Measurements from ENCODE around the gene GPD2. TPM values are rescaled to one million over a fixed set of nuclear protein-coding genes. Genes with fewer than 3 reads are reported as not detected.

Gene GPD2
- total RNA-seq, 2 experiments from 2014 or later, result 41.2 to 46.2 TPM

DNA sequence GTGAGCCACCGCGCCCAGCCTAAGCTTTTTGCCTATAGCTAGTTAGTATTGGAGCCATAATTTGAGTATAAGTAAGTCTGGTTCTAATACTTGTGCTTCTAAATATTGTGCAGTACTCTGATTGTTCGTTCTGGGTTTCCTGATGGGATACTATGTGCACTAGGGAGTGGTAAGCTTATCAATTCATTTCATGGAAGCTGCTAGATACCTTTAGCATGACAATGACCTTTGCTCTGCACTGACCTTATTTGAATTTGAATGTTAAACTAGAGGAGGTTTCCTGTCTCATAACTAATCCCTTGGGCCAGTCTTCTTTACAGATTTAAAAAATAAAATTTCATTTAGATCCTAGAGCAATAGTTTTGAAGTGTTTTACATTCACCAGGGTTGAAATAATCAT, 125.1 kb downstream of the GPD2 start:
- H3K4me1 Mint-ChIP-seq, result peaks cover 11% of the 10 kb centered on the region
- DNase-seq, result no peak
- no peaks in the 10 kb centered on the region for H3K9me3 Mint-ChIP-seq
- H3K27me3 Mint-ChIP-seq, result no peaks in the 10 kb centered on the region
- no peak overlapping the region for H3K4me3 Mint-ChIP-seq
- H3K27ac Mint-ChIP-seq, result no peak overlapping the region
- H3K36me3 Mint-ChIP-seq, result peaks cover 25% of the 10 kb centered on the region

DNA sequence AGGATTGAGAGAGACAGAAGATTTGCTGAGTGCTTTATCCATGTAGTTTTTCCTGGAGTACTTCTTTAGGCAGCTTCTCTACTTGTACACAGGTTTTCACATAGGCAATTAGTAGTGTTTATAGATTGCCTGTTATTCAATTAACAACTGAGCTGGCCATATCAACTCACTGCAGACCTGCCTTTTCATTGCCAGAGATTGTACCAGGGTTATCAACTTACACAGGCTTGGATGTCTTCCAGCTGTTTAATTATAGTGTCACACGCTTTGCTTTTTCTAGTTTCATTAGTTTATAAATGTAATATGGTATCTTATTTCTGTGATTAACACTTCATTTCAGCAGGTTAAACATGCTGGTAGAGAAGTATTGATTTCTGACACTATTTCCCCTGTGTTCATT, 125.9 kb downstream of the GPD2 start:
- Mint-ChIP-seq H3K9me3 (no peaks in the 10 kb centered on the region), H3K4me1 (peaks cover 11% of the 10 kb centered on the region), H3K27ac (no peak overlapping the region), H3K4me3 (no peak overlapping the region), H3K27me3 (no peaks in the 10 kb centered on the region), H3K36me3 (peaks cover 22% of the 10 kb centered on the region)
- no peak for DNase-seq

DNA sequence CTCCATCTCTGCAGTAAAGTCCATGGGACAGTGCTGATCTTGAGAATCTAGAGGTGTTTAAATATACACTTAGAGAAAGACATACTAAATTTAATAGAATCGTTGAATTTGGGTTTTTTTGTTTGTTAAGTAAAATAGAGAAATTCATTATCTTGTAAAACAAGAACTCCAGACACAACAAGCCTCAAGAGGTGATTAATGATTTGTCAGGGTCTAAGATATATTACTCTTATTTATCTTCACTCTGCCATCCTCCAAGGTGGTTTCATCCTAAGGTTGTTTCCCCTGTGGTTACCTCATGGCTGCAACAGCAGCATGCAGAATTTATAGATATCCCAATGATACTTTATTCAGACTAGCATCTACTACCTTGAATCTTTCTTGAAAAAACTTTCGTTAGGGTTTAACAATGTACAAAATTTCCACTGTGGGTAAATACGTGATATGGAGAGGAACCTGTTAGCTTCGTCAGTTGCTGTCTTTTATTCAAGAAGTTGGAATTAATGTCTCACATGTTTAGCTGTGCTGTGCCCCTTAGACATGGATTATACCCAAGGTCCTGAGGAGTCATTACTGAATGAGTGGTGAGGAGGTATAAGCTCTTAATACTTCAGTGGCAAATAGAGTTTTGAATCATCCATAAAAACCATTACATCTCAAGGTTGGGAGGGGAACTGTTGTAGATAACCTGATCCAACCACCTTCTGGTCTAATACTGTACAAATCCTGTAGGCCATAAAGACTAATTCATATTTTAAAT, 128.0 kb downstream of the GPD2 start:
- Mint-ChIP-seq H3K36me3 (peaks cover 6% of the 10 kb centered on the region), H3K27me3 (no peaks in the 10 kb centered on the region), H3K27ac (no peak overlapping the region), H3K4me3 (no peak overlapping the region), H3K9me3 (no peaks in the 10 kb centered on the region), H3K4me1 (peaks cover 11% of the 10 kb centered on the region)
- DNase-seq, result no peak

DNA sequence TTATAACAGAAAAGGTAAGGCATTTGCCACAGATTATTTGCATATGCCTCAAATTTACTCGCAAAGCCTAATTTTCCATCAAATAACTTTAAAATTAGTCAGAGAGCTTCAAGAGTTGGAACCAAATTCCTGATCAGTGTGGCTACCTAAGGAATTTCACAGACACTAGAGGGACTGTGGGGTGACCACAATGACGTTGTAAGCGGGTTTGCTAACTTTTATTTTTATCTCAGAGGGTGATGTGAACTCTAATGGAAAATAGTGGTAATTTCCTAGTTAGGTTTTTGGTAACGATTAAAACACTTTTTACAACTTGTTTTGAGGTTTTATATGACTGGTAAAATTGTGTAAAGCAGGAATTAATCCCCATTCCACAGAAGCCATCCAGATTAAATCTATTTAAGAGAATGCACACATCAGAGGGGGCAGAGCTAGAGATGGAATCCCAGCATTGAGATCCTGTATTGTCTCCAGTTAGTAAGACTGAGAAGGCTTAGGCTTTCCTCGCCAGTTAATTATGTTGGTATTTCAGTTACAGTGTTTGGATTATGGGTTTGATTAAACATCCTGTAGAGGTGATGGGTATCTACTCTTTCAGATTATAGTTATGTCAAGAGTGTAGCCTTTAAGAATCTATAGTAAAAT, 129.0 kb downstream of the GPD2 start:
- no peaks in the 10 kb centered on the region for H3K27me3 Mint-ChIP-seq
- H3K4me1 Mint-ChIP-seq, result peaks cover 11% of the 10 kb centered on the region
- no peak for DNase-seq
- H3K9me3 Mint-ChIP-seq, result no peaks in the 10 kb centered on the region
- no peak overlapping the region for H3K4me3 Mint-ChIP-seq
- peaks cover 6% of the 10 kb centered on the region for H3K36me3 Mint-ChIP-seq
- no peak overlapping the region for H3K27ac Mint-ChIP-seq

DNA sequence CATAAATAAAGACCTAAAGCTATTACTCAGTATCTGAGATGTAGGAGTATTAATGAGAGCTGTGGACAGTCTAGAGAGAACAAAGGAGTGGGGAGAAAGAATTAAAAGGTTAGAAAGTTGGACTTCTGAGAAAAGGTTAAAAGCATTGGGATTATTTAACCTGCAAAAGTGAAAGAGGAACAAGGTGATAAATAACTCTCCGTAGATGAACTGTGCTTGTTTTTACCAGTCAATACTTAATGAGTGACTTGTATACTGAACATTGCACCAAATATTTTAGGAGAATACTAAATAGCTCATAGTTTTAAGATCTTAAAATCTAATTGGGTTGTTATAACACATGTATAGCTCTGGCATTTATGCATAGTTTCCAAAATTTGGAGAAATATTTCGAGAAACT, 137.5 kb downstream of the GPD2 start:
- Mint-ChIP-seq H3K27me3 (no peaks in the 10 kb centered on the region), H3K4me1 (peaks cover 15% of the 10 kb centered on the region), H3K36me3 (peaks cover 34% of the 10 kb centered on the region), H3K4me3 (no peak overlapping the region), H3K27ac (no peak overlapping the region), H3K9me3 (no peaks in the 10 kb centered on the region)
- no peak for DNase-seq

DNA sequence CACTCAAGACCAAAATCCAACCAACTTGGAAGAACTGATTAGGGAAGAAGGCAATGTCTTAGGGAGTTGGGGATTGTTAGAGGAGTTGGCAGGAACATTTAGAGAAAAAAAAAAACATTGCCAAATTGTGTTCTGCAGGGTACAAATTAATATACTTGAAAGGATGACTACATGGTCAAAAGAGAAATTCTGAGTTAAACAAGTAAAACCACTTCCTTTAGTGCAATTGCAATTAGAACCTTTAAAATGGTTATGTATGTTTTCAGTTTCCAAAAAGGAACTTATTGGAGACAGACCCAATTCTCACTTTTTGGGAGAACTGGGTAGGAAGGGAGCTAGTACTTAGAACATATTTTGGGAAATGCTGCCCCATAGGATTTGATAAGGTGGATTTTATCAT, 137.9 kb downstream of the GPD2 start:
- no peak for DNase-seq
- Mint-ChIP-seq H3K9me3 (no peaks in the 10 kb centered on the region), H3K36me3 (peaks cover 35% of the 10 kb centered on the region), H3K4me3 (no peak overlapping the region), H3K27ac (no peak overlapping the region), H3K4me1 (peaks cover 15% of the 10 kb centered on the region), H3K27me3 (no peaks in the 10 kb centered on the region)

DNA sequence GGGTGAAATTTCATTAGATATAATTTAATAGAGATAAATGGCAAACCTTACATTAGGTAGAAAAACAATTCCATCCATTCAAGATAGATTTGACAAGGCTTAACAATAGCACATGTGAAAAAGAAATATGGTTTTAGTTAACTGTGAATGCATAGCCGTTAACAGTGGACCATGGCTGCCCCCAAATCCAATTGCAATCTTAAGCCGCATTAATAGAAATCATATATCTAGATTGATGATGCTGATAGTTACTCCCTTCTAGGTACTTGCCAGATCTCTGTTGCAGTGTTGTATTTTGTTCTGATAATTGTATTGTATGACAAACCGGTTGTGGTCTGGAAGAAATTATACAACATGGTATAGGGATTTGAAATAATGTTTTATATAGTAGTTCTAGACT, 139.8 kb downstream of the GPD2 start:
- H3K27me3 Mint-ChIP-seq, result no peaks in the 10 kb centered on the region
- no peak for DNase-seq
- H3K9me3 Mint-ChIP-seq, result no peaks in the 10 kb centered on the region
- H3K36me3 Mint-ChIP-seq, result peaks cover 30% of the 10 kb centered on the region
- no peak overlapping the region for H3K4me3 Mint-ChIP-seq
- peaks cover 18% of the 10 kb centered on the region for H3K4me1 Mint-ChIP-seq
- H3K27ac Mint-ChIP-seq, result no peak overlapping the region

DNA sequence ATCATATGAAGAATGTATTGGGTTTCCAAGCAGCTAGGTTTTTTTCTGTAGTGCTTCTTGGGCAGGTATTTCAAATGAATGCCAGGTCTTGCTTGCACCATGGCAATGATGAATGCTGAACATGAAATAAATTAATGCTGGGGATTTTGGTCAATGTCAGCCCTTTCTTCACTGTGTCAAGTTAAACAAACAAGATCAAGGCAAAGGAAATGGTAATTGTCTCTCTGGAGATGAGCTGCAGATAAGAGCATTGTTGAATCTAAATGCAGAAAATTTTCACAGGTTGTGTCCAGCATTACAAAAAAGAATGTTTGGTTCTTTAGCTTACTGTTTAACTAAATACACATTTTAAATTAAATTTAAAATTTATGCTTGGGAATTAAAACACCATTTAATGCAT, 144.3 kb downstream of the GPD2 start:
- peaks cover 5% of the 10 kb centered on the region for H3K4me1 Mint-ChIP-seq
- H3K27me3 Mint-ChIP-seq, result no peaks in the 10 kb centered on the region
- no peaks in the 10 kb centered on the region for H3K9me3 Mint-ChIP-seq
- no peak overlapping the region for H3K27ac Mint-ChIP-seq
- H3K4me3 Mint-ChIP-seq, result no peak overlapping the region
- no peak for DNase-seq
- H3K36me3 Mint-ChIP-seq, result peaks cover 12% of the 10 kb centered on the region

DNA sequence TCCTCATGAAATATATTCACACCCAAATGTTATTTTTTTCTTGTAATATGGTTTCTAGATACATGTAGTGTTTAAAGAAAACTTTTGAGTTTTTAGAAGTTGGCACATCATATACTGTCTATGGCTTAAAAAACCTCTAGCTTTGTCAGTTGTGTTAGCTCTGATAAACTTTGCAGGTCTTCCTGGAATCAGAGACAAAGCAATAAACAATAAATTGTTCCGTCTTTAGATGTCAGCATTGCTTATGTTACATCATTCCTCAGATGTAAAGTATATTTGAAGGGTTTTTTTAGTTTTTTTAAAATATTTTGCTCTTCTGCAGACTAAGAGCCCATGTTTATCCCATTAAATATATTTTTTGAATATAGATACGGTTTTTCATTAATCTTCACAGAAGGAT, 145.1 kb downstream of the GPD2 start:
- H3K4me3 Mint-ChIP-seq, result no peak overlapping the region
- H3K27ac Mint-ChIP-seq, result no peak overlapping the region
- no peak for DNase-seq
- H3K27me3 Mint-ChIP-seq, result no peaks in the 10 kb centered on the region
- no peaks in the 10 kb centered on the region for H3K9me3 Mint-ChIP-seq
- peaks cover 5% of the 10 kb centered on the region for H3K4me1 Mint-ChIP-seq
- H3K36me3 Mint-ChIP-seq, result peaks cover 12% of the 10 kb centered on the region

DNA sequence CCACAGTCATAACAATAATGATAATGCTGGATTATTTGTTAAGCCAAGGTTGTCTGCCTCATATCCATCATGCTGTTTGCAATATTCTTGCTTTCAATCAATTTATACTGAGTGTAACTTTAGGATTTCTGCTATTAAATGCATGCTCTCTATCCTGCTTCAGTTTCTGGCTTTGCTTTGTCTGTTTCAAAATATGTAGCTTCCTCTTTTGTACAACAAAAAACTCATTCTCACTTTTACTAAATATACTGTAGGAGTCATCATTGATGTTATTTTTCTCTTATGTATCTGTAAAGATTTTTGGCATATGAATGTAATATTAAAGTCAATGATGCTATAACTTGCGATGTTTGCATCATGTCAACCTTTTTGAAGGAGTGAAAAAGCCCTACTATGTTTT, 149.3 kb downstream of the GPD2 start:
- Mint-ChIP-seq H3K4me3 (no peak overlapping the region), H3K4me1 (peaks cover 6% of the 10 kb centered on the region), H3K27me3 (no peaks in the 10 kb centered on the region), H3K27ac (no peak overlapping the region), H3K36me3 (peaks cover 6% of the 10 kb centered on the region), H3K9me3 (no peaks in the 10 kb centered on the region)
- no peak for DNase-seq

DNA sequence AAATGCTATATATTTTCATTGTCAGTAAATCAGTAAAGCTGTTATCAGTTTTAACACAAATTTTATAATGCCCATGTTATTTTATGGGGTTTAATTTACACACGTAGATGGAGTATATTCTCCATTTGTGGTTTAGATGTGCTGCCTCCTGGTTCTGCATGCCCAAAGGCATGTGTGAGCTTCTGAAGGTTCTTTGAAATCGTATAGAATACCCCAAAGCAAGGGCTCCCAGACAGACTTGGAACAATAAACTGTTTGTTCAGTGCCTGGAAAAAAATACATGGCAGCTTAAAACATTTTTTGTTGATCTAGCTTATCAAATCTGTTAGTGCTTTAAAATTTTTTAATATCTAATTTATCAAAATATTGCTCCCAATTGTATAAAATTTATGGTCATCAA, 150.4 kb downstream of the GPD2 start:
- Mint-ChIP-seq H3K4me3 (no peak overlapping the region), H3K36me3 (peaks cover 6% of the 10 kb centered on the region), H3K4me1 (peaks cover 6% of the 10 kb centered on the region), H3K27me3 (no peaks in the 10 kb centered on the region), H3K9me3 (no peaks in the 10 kb centered on the region), H3K27ac (no peak overlapping the region)
- DNase-seq, result no peak

DNA sequence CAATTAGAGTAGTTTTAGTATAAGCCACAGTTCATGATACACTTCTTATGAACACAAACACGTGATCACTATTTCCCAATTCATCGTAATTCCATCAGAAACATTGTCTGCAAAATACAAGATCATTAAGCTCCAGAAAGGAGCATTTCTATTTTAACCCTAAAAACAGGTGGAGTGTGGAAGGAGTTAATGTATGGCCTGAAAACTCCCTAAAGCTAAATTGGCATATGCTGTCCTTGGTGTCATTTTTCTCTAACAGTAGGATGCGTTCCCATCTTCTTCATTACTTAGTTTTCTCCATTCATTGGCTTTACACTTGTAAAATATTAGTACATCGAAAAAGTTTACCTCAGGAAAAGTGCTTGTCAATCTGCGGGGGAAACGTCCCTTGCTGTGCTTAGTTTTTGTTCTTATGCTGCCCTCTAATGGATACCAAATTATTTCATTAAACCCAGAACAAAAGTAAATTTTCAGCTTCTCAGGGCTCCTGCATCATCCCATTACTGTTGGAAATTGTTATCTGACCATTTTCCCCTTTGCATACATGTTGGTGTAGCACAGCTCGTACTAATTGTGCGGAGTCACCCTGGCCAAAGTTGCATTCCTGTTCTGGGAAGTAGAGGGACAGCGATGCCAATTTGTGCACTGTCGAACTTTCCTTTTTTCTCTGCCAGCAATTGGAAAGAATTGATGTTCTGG, 153.4 kb downstream of the GPD2 start:
- H3K36me3 Mint-ChIP-seq, result no peaks in the 10 kb centered on the region
- H3K4me3 Mint-ChIP-seq, result no peak overlapping the region
- no peaks in the 10 kb centered on the region for H3K9me3 Mint-ChIP-seq
- peaks cover 4% of the 10 kb centered on the region for H3K4me1 Mint-ChIP-seq
- no peak overlapping the region for H3K27ac Mint-ChIP-seq
- no peaks in the 10 kb centered on the region for H3K27me3 Mint-ChIP-seq
- DNase-seq, result no peak

DNA sequence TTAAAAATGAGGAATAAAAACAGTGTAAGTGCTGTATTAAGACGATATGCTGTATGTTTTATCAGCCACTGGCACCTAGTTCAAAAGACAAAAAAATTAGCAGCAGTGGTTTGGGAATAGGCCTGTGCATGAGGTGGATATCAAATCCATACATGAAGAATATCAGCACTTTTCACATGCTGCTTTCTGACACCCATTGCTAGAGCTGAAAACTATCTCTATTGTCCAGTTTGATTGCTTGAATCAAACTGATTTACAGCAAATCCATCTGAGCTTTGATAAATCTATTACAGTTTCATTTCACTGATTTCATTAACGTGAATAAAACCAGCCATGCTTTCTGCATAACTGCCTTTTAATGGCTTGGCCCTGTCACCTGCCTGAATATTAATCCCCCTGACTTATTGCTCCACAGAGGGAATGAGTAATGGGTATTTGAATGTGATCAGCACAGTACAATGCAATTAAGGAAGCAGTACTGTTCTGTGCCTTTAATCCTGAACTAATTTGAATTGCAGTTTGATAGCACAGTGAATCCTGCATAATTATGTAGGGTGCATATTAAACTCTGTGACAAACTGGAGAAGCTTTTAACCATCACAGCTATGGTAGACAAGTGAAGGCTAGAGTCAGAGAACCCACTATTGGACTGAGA, 154.0 kb downstream of the GPD2 start:
- no peaks in the 10 kb centered on the region for H3K36me3 Mint-ChIP-seq
- no peaks in the 10 kb centered on the region for H3K27me3 Mint-ChIP-seq

DNA sequence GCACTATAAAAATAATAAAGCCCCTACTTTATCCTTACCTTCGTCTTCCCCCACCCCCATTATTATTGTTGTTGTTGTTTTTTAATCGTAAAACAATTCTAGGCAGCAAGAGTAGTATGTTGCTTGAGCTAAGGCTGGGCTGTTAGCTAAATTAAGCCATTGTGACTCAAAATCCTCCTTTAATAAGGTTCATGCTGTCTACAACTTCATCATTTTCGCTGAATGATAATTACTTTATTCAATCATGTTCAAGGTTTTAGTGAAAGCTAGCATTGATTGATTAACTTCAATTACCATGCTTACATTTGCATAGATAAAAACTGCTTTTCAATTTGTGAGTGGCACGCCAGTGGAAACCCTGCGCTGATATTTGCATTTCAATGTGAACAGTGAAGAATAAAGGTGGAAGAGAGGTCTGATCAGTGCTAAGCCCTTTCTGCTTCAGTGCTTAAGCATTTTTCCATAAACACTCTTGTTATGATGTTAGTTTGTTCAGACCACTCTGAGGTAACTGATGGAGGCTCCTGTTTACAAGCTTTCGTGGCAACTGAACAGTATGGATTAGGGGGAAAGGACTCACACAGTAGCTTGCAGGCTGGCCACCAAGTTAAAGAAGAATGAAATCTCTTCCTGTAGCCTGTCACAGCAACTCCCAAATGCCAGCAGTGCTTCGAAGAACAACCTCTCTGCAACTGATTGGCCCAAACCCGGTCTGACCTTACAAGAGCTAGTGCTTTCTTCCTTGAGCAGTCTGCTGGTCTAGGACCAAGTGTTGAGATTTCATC, 156.8 kb downstream of the GPD2 start:
- Mint-ChIP-seq H3K27ac (no peak overlapping the region), H3K4me1 (peaks cover 4% of the 10 kb centered on the region), H3K4me3 (no peak overlapping the region), H3K9me3 (no peaks in the 10 kb centered on the region), H3K36me3 (no peaks in the 10 kb centered on the region), H3K27me3 (no peaks in the 10 kb centered on the region)
- no peak for DNase-seq

More for the DNA sequence above, 154.0 kb downstream of the GPD2 start:
- H3K4me3 Mint-ChIP-seq, result no peak overlapping the region
- no peak for DNase-seq
- H3K9me3 Mint-ChIP-seq, result no peaks in the 10 kb centered on the region
- H3K27ac Mint-ChIP-seq, result no peak overlapping the region
- H3K4me1 Mint-ChIP-seq, result peaks cover 4% of the 10 kb centered on the region

DNA sequence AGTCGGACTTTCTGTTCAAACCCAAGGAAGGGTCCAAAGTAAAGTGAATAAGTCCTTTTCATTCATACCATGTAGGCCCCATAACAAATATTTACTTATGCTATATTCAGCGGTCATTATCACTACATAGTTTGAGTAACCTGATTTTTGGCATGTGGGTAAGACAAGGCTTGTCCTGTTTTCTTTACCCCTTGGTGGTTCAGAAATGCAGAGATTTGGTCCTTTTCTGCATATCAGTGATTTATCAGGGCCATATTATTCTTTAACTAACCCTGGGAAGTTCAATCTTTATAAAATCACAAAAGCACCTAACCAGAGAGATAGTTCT, 157.4 kb downstream of the GPD2 start:
- no peaks in the 10 kb centered on the region for H3K9me3 Mint-ChIP-seq
- DNase-seq, result no peak
- no peaks in the 10 kb centered on the region for H3K36me3 Mint-ChIP-seq
- no peak overlapping the region for H3K27ac Mint-ChIP-seq
- H3K27me3 Mint-ChIP-seq, result no peaks in the 10 kb centered on the region
- H3K4me1 Mint-ChIP-seq, result peaks cover 4% of the 10 kb centered on the region
- no peak overlapping the region for H3K4me3 Mint-ChIP-seq

Measured in activated naive CD8-positive, alpha-beta T cell treated with anti-CD3 and anti-CD28 coated beads for 36 hours (primary cell).